Coronary artery (tissue), 2 donors: ENCODE data around the gene MYO1H.

Experiments
- DNase-seq: peaks from one replicate; pipeline ENCODE4 v3.0.0-alpha.2; 2017; ENCODE audit warnings: low spot score
- H3K27ac ChIP-seq, 2 donors: fragments of 200-600 bp; sonication (generic); one replicate each; pipeline ENCODE4 v1.5.1; 2016 to 2019
- H3K4me3 ChIP-seq: fragments of 200-600 bp; sonication (generic); 2 replicates; pipeline ENCODE4 v1.5.1; 2016; ENCODE audit warnings: mild to moderate bottlenecking, moderate library complexity
- TF ChIP-seq, protein P1 (sequence below): fragments of 200-600 bp; sonication (generic); IDR thresholded peaks from one replicate; pipeline ENCODE4 v1.5.1; 2019; ENCODE audit warnings: antibody characterized with exemption

The MYO1H gene

DNA sequence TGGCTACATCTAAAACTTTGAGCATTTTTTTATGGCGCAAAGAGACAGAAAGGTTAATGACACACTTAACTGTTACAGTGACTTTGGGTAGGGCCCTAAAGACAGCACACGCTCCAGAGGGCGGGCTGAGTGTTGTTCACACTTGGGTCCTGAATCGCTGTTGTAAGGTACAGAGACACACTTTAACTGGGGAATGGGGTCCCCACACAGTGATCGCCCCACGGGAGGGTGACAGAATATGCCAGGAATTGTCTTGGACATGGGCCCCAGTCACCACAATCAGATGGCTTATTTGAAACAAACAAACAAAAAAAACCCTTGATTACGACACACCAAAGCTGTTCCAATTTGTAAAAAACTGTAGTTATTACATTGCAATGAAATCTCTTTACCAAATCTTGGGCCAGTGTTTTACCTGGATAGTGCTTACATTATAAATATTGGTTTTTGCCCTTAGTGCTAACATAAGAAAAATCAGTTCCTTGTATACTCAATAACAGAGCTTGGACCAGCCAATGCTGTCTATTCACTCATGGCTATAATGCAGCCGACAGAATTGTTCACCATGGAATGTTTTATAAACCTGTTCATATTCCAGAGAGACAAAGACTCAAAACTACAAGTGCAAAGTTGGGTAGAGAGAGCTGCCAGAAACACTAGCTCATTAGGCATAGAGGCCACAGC lies 101.1 kb downstream of the MYO1H start:
- Histone ChIP-seq H3K27ac (peak overlapping the region in 1 of 2 donors; percentile 11), H3K4me3 (no peak overlapping the region)
- no peak for DNase-seq
- TF ChIP-seq, protein P1, sequence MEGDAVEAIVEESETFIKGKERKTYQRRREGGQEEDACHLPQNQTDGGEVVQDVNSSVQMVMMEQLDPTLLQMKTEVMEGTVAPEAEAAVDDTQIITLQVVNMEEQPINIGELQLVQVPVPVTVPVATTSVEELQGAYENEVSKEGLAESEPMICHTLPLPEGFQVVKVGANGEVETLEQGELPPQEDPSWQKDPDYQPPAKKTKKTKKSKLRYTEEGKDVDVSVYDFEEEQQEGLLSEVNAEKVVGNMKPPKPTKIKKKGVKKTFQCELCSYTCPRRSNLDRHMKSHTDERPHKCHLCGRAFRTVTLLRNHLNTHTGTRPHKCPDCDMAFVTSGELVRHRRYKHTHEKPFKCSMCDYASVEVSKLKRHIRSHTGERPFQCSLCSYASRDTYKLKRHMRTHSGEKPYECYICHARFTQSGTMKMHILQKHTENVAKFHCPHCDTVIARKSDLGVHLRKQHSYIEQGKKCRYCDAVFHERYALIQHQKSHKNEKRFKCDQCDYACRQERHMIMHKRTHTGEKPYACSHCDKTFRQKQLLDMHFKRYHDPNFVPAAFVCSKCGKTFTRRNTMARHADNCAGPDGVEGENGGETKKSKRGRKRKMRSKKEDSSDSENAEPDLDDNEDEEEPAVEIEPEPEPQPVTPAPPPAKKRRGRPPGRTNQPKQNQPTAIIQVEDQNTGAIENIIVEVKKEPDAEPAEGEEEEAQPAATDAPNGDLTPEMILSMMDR: no peak

DNA sequence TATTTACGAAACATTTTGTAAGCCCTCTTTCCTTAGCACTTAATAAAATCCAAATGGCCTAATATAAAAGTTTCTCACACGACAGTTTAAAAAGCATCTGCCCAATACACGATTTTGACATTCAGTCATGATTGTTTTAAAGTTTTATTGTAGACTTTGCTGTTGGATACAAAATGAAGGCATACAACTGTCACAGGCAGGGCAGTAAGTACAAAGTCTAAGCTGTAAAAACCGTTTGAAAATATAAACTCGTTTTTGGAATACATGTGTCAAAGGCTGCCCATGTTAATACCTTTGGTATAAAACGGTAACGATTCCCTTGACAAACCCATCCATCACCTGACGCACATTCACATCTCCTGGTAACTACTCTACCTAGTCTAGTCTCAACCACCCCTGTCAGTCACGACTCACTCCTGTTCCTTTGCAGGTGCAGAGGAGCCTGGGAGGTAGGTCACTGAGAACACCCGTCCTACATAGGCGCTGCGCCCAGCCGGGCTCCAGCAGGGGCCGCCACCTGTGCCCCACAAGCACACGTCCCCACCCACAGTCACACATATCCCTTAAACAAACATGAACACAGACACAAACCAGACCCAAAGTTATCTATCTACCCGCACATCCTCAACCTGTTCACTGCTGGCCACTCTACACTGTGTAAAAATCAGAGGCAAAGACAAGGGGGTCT lies 102.3 kb downstream of the MYO1H start:
- H3K27ac ChIP-seq: peak overlapping the region in 1 of 2 donors; percentile 33

DNA sequence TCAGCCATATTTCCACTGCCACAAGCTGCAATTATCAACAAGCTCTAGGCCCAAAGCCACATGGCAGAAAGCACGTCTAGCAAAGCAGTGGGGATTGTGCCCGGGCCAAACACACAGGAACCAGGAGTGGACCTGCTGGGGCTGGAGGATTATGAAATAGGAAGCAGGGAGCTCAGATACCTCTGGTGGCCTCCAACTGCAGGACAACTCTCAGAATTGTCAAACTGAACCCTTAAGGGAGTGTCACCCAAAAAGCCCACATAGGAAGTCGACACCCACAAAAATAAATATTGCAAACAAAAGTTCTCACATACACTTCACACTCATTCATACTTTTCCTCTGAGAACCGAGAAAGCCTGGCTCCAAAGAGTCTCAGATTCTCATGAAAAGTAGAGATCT lies 103.3 kb downstream of the MYO1H start:
- Histone ChIP-seq H3K27ac (peak overlapping the region in 1 of 2 donors; percentile 45), H3K4me3 (no peak overlapping the region)
- no peak for DNase-seq
- TF ChIP-seq, protein P1: no peak

More for the DNA sequence above, 102.3 kb downstream of the MYO1H start:
- TF ChIP-seq, protein P1: no peak
- no peak overlapping the region for H3K4me3 ChIP-seq
- DNase-seq: no peak

DNA sequence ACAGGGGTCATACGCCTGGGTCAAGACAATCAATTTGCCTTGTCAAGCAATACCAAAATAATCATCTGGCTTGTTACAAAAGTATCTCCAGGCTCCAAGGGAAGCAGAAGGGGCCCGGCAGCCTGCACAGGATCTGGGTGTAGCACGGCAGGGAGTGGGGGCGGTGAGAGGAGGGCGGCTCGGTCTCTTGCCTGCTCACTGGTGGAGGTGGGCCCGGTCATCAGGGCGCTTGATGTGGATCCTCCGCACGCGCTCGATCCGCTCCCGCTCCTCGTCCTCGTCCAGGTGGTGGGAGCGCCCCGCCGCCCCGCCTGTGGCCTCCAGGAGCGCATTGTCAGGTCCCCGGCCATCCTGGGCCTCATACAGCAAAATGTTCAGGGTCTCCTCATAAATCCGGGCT lies 103.7 kb downstream of the MYO1H start:
- TF ChIP-seq, protein P1: no peak
- Histone ChIP-seq H3K4me3 (no peak overlapping the region), H3K27ac (peak overlapping the region in 1 of 2 donors; percentile 45)
- no peak for DNase-seq

DNA sequence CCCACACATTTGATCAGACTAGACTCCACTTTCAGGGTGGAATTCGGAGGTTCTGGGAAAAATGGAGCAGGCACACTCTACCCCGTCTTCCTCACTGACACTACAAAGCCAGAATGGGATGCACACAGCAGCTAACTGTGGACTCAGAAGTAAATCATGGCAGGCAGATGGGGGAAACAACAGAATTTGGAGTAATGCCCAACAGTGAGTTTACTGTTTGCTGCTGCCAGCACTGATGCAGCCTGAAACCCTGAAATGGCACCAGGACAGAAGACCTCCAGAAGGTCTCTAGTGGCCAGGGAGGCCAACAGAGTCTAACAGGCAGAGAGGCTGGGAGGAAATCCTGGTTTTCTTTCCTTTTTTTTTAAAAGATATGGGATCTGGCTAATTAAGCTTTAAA lies 104.8 kb downstream of the MYO1H start:
- H3K27ac ChIP-seq: no peak overlapping the region
- TF ChIP-seq, protein P1: no peak
- DNase-seq: no peak
- H3K4me3 ChIP-seq: no peak overlapping the region

DNA sequence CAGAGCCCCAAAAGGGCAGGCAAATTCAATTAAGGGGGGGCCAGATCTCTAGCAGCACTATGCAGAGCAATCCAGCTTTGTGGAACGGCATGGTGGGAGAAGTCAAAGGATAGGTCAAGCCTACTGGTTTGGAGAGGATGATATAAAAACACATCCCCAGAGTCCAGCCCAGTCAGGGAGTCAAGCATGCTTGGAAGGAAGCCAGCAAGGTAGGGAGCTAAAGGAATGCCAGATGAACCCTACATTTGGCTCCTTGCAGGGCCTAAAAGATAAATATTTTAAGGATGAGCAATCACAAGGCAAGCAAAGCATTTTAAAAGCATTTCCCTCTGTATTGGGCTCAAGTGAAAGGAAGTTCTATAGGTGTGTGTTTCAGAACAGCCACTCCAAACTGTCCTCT lies 108.0 kb downstream of the MYO1H start:
- peak overlapping the region in 1 of 2 donors; percentile 99 for H3K27ac ChIP-seq
- no peak for DNase-seq
- TF ChIP-seq, protein P1: no peak
- H3K4me3 ChIP-seq: no peak overlapping the region

DNA sequence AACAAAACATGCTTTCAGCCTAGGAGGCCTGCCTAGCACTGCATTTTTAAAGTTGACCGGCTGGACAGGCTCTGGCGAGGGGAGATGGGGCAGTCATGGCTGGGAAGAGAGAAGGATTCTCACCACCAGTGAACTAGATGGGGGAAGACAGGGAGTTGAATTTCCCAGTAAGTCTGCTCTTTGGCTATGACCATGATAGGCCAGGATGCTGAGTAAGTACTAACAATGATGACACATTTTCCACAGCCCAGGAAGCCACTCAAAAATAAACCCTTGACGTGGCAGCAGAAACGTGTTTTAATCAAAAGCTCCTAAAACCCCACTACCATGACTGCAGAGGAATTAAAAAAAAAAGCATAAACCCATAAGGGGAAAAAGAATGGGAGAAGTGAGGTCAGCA lies 110.4 kb downstream of the MYO1H start:
- Histone ChIP-seq H3K4me3 (no peak overlapping the region), H3K27ac (peak overlapping the region; percentile 96 to 99)
- DNase-seq: no peak
- TF ChIP-seq, protein P1: no peak
